OCI-LY7 (cell line): ENCODE measurements around the gene DPEP2NB.

Source experiments
- CTCF ChIP-seq: fragments of 200-600 bp; sonication (generic); conservative IDR thresholded peaks from 2 replicates; pipeline ENCODE4 v1.5.1; 2014; ENCODE audit warnings: mild to moderate bottlenecking, antibody characterized with exemption, low read length, moderate library complexity, mixed read lengths
- EZH2phosphoT487 ChIP-seq: fragments of 200-600 bp; sonication (generic); IDR thresholded peaks from 2 replicates; pipeline ENCODE4 v1.6.1; 2018; ENCODE audit warnings: low read depth, borderline replicate concordance, mild to moderate bottlenecking, mixed run types, antibody characterized with exemption, low read length, moderate library complexity, mixed read lengths

GRCh38 chr16:67964477-67965131, 51.1 kb downstream of the DPEP2NB start:
- TF ChIP-seq CTCF (no peak), EZH2phosphoT487 (no peak)
